ENCODE measurements around the gene ATP6V1B1.
"Not testable (repeated sequence)": the region's sequence is repeated elsewhere in the genome, so short reads cannot be mapped to it uniquely, and the experiment has no call there.

The ATP6V1B1 gene

DNA sequence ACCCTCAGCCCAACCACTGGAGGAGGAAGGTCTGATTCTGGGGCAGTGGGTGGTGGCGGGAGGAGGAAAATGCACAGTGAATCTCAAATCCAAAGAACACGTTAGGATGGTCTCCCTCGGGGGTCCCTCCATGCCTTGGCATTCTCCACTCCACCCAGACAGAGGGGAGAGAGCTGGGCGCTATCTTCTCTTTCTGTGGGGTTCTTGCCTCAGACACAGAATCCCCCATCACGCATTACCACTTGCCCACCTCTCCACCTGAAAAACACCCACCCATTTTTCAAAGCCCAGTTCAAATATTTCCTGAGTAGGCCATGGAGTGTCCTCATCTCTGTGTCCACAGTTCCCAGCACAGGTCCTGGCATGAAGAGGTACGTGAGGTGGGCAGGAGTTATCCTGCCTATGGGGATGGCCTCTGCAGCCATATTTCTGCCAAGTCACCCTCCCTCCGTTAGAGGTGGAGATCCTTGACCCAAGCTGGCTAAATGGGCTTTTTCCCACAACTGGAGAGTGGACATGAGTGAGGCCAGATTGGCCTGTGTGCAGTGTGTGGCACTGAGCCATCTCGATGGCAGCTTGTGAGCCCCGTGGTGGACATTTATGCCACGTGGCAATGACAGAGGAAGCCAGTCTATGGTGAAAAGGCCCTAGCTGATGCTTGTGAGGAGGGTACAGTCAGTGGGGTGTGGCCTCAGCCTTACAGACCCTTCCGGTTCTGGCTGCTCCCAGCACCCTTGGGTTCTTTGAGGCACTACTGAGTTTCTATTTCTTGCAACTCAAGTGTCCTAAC lies 68.5 kb downstream of the ATP6V1B1 start:
- peaks cover 1% of the 10 kb centered on the region for H3K27me3 Mint-ChIP-seq

GRCh38 chr2:71004857-71005256 lies 69.2 kb downstream of the ATP6V1B1 start:
- no peaks in the 10 kb centered on the region for H3K9me3 Mint-ChIP-seq (ENCODE audit: low read depth)
- H3K36me3 Mint-ChIP-seq, result no peaks in the 10 kb centered on the region
- no peak overlapping the region for H3K4me3 Mint-ChIP-seq
- no peak overlapping the region for H3K27ac Mint-ChIP-seq
- H3K27me3 Mint-ChIP-seq, result peaks cover 3% of the 10 kb centered on the region
- H3K4me1 Mint-ChIP-seq (ENCODE audit: low read depth), result peaks cover 9% of the 10 kb centered on the region

More for the DNA sequence above, 68.5 kb downstream of the ATP6V1B1 start:
- H3K36me3 Mint-ChIP-seq, result no peaks in the 10 kb centered on the region
- H3K4me1 Mint-ChIP-seq (ENCODE audit: low read depth), result peaks cover 11% of the 10 kb centered on the region
- no peak overlapping the region for H3K4me3 Mint-ChIP-seq
- no peak overlapping the region for H3K27ac Mint-ChIP-seq
- H3K9me3 Mint-ChIP-seq (ENCODE audit: low read depth), result no peaks in the 10 kb centered on the region

- H3K4me3 Mint-ChIP-seq, result no peak overlapping the region
- H3K4me1 Mint-ChIP-seq (ENCODE audit: low read depth), result peaks cover 7% of the 10 kb centered on the region
- peaks cover 9% of the 10 kb centered on the region for H3K27me3 Mint-ChIP-seq
- no peaks in the 10 kb centered on the region for H3K9me3 Mint-ChIP-seq (ENCODE audit: low read depth)
- H3K27ac Mint-ChIP-seq, result no peak overlapping the region
- H3K36me3 Mint-ChIP-seq, result no peaks in the 10 kb centered on the region
These were observed 69.8 kb downstream of the ATP6V1B1 start for GRCh38 chr2:71005271-71006202.

GRCh38 chr2:71006323-71006722 lies 70.6 kb downstream of the ATP6V1B1 start:
- Mint-ChIP-seq H3K9me3 (ENCODE audit: low read depth) (no peaks in the 10 kb centered on the region), H3K4me1 (ENCODE audit: low read depth) (peaks cover under 1% of the 10 kb centered on the region), H3K36me3 (no peaks in the 10 kb centered on the region), H3K4me3 (no peak overlapping the region), H3K27me3 (peaks cover 11% of the 10 kb centered on the region), H3K27ac (no peak overlapping the region)

DNA sequence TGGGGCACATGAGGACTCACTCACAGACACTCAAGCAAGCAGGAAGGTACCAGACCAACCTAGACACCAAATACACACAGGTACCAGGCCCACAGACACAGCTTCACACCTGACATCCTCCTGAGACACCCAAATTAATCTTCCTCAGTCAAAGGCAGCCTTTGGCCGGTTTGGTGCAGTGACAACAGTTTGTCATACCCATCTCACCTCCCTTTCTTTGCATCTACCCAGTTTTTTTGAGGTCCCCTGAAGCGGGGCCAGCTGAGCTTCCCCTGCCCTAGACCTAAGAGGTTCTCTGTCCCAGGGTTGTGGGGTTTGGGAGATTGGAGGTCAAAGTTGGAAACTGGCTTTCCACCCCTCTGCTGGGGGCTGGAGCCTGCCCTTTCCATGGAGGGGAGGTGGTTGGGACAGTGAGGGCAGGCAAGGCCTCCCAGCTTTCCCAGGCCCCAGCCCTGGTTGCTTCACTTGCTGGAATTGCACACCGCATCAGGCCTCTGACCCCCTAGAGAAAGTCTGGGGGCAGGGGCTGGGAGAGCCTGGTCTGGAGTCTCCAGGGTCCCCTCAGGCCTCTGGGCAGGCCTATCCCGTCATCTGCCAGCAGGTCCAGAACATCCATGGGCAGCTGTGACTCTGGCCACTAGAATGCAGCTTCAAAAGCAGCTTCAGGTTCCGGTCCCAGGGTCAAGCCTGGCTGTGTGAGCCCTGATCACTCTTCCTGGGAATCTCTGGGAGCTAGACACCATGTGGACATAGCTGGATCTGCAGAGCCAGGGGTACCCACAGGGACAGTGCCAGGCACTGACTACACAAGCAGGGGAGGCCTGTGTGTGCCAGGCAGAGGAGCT lies 71.5 kb downstream of the ATP6V1B1 start:
- Mint-ChIP-seq H3K36me3 (no peaks in the 10 kb centered on the region), H3K9me3 (ENCODE audit: low read depth) (no peaks in the 10 kb centered on the region), H3K27ac (no peak overlapping the region), H3K4me3 (no peak overlapping the region), H3K4me1 (ENCODE audit: low read depth) (no peaks in the 10 kb centered on the region), H3K27me3 (peaks cover 15% of the 10 kb centered on the region)

- H3K36me3 Mint-ChIP-seq, result no peaks in the 10 kb centered on the region
- H3K27ac Mint-ChIP-seq, result no peak overlapping the region
- H3K4me3 Mint-ChIP-seq, result no peak overlapping the region
- H3K27me3 Mint-ChIP-seq, result peaks cover 18% of the 10 kb centered on the region
- no peaks in the 10 kb centered on the region for H3K9me3 Mint-ChIP-seq (ENCODE audit: low read depth)
- H3K4me1 Mint-ChIP-seq (ENCODE audit: low read depth), result no peaks in the 10 kb centered on the region
These were observed 72.6 kb downstream of the ATP6V1B1 start for GRCh38 chr2:71008342-71008741.

DNA sequence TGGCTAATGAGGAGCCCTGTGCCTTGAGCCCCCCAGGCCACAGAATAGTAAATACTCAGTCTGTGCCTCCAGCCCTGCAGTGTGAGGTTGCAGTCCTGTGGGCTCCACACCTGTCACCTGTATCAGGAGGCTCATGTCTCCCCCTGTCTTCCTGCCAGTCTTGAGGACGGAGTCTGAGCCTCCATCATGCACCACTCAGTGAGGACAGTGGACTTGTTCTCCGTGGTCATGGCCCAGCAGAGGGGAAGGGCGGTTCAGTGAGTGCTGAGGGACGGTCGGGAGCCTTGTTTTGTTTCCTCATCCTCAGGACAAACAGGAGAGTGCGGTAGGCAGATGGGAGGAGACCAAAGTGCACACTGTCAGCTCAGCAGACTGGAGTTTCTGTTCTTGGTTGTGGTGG lies 76.1 kb downstream of the ATP6V1B1 start:
- not testable (repeated sequence) for H3K27ac Mint-ChIP-seq; H3K4me3 Mint-ChIP-seq; H3K36me3 Mint-ChIP-seq; H3K9me3 Mint-ChIP-seq (ENCODE audit: low read depth); H3K4me1 Mint-ChIP-seq (ENCODE audit: low read depth)
- H3K27me3 Mint-ChIP-seq, result peaks cover 20% of the 10 kb centered on the region
